ENCODE measurements around the gene ZNF639.
A peak's percentile ranks its signal among the peaks of the same experiment; 100 is the strongest.

Gene ZNF639

DNA sequence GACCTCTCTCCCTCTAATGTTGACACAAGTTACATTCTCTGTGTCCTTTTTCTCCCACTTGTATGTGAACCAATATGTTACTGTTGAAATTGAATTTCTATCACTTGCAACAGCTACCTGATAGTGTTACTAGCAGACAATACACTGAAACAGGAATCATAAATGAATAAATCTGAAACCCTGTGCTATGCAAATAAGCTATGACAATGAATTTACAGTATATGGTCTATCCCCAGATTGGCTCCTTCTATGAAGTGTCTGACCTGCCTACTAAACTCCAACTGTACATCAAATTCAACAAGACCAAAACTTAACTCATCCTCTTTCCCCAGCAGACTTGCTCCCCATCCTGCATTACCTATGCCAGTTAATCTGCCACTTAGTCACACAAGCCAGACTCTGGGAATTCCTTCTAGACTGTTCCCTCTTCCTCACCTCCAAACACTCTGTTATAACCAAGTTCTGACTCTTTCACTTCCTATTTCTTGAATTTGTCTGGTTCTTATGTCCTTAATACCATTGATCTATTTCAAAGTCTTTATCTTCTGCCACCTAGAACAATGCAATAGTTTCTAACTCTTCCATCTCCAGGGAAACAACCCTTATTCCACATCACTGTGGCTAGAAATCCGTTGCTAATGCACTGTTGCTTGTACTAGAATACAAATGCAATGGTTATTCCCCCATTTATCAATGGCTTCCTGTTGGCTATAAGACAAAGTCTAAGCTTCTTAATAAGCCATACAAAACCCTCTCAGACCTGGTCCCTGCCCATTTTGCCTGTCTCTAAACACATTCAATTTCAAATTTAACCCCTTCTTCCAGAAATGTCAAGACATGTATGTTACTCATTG lies 13.4 kb upstream of the ZNF639 start:
- no peak for DNase-seq (ENCODE audit: low read depth in 3 of 3)

DNA sequence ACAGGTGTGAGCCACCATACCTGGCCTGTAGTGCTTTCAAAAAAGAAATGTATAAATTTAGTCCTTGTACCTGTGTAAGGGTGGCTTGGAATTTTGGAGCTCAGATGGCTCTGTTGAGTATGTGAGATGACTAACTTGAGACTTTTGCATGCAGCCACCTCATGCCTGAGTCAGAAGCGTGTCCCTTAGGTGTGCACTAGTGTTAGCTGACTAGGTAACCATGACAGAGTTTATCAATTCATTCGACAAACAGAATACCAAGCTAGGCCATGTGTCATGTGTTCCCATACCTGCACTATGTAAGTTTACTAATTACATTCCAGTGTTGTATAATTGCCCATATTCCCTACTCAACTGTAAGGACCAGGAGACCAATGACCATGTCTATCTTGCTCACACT lies 4.0 kb upstream of the ZNF639 start:
- no peak for DNase-seq (ENCODE audit: low read depth in 3 of 3)

DNA sequence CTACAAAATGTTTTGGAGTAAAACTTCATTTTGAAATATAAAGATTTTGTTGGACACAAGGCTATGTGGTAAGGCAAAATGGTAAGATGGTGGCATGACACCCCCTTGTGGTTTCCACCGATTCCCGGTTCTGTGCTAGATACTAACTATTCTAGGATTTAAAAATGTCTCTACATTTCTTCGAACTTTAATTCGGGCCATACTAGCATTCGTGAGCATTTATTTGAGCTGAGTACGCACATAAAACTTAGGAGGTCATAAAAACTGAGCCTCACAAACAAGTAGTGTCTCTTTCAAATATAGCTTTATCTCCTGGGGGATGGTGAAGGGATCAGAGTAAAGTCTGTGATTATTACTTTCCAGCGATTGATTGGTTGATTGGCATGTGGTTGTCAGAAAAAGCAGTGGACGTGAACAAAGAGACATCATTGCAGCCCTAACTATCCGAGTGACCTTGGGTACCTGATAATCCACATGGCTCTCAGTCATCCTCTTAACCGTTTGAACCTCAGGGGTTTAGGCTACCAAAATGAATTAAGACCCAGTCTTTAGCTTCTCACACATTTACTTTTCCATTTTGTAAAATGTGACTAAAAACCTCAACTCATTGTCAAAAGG lies 1.1 kb upstream of the ZNF639 start:
- peak in 1 of 3 experiments; percentile 13 for DNase-seq (ENCODE audit: low read depth in 3 of 3)

- DNase-seq (ENCODE audit: low read depth in 3 of 3) = peak; percentile 27 to 61 (median 28)
Observed at GRCh38 chr3:179323197-179324110, 623 bp downstream of the ZNF639 start.

- DNase-seq (ENCODE audit: low read depth in 3 of 3) = no peak
Observed at GRCh38 chr3:179324270-179324754, 1.5 kb downstream of the ZNF639 start.

GRCh38 chr3:179330438-179330837 lies 7.6 kb downstream of the ZNF639 start:
- no peak for DNase-seq (ENCODE audit: low read depth in 3 of 3)

DNA sequence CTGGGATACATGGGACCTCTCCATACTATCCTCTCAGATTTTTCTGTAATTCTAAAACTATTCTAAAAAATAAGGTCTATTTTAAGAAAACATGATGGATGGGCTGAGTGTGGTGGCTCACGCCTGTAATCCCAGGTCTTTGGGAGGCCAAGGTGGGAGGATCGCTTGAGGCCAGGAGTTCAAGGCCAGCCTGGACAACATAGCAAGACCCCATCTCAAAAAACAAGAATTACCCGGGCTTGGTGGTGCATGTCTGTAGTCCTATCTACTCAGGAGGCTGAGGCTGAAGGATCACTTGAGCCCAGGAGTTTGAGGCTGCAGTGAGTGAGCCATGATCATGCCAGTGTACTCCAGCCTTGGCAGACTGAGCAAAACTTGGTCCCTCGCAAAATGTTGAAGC lies 9.4 kb downstream of the ZNF639 start:
- no peak for DNase-seq (ENCODE audit: low read depth in 3 of 3)

DNA sequence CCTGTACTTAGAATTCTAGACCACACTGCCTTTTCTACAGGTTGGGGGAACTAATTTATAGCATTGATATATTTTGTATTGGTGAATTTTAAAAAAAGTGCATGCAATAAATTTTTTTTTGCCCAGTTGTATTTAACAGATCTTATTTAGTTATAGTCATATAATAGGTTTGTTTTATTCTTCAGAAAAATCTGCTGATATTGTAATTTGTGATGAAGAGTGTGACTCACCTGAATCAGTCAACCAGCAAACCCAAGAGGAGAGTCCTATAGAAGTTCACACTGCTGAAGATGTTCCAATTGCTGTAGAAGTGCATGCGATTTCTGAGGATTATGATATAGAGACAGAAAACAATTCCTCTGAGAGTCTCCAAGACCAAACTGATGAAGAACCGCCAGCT lies 10.3 kb downstream of the ZNF639 start:
- DNase-seq (ENCODE audit: low read depth in 3 of 3) = no peak

DNA sequence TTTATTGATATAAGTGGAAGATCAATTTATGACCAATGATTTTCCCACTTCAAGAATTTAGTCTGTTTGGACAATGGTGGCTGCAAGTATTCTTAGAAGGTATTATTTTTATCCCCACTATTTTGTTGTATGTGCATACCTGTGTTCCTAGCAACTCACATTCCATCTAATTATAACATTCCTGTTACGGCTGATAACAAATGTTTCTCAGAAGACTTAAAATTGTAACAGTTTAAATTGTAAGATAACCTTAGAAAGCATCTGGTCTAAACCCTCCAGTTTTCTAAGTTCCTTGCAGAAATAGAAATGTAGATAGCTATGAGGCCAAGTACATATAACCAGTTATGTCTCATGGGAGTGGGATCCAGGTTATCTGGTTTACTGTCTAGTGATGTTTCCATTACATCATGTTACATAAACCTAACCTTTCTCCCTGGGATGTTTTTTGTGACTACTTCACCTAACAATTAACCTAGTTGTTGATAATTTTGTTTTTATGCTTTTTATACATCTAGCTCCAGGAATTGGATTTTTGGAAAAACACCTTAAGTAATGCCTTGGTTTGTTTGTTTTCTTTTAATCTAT lies 13.6 kb downstream of the ZNF639 start:
- DNase-seq (ENCODE audit: low read depth in 3 of 3) = no peak

DNA sequence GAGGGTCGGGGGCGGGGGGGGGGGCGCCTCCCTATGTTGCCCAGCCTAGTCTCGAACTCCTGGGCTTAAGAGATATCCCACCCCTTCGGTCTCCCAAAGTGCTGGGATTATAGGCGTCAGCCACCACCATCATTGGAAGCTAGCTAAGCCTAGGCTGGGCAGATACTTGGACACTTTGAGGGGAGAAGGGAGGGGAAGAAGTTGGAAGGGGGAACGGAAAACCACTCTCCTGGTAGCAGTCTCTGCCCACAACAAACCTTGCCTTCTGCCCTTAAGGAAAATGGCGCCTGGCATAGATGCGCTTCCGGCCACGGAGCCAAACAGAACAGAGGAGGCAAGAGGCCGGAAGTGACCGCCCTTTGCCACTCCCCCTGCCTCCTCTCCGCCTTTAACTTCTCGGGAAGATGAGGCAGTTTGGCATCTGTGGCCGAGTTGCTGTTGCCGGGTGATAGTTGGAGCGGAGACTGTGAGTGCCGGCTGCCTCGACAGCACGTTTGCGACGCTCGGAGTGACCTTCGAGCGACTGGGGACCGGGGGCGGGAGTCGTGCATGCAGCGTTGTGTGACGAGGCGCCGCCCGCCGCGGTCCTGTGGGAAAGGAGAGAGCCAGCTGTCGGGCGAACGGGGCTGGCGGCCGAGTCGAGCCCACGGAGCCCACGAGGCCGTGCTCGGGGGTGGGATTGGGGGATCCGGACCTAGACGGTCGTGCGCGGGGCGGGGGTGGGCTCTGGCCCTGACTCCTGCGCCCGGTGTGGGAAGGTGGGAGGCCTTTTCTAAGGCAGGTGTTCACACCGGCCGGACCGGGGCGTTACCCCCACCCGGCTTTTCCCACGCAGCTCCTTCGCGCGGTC lies 24.7 kb downstream of the ZNF639 start, which contains the start of gene MFN1:
TSS of gene MFN1 (plus strand) at position 365 of the 850 bp plus-strand sequence. CDS start 1,143 bp downstream, outside the sequence.
- DNase-seq (ENCODE audit: low read depth in 3 of 3) = peak; percentile 80 to 89 (median 81)

- DNase-seq (ENCODE audit: low read depth in 3 of 3) = no peak
Observed at GRCh38 chr3:179348325-179349013, 25.6 kb downstream of the ZNF639 start.

- no peak for DNase-seq (ENCODE audit: low read depth in 3 of 3)
Observed at GRCh38 chr3:179355996-179356395, 33.2 kb downstream of the ZNF639 start.

DNA sequence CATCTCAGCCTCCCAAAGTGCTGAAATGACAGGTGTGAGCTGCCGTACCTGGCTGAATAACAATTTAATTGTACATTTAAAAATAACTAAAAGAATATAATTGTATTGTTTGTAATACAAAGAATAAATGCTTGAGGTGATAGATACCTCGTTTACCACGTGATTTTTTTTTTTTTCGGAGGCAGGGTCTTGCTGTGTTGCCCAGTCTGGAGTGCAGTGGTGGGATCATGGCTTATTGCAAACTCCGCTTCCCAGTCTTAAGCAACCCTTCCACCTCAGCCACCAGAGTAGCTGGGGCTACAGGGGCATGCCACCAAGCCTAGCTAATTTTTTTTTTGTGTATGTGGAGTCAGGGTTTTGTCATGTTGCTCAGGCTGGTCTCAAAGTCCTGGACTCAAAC lies 40.5 kb downstream of the ZNF639 start:
- no peak for DNase-seq (ENCODE audit: low read depth in 3 of 3)

- no peak for DNase-seq (ENCODE audit: low read depth in 3 of 3)
Observed at GRCh38 chr3:179369621-179370020, 46.8 kb downstream of the ZNF639 start.

DNA sequence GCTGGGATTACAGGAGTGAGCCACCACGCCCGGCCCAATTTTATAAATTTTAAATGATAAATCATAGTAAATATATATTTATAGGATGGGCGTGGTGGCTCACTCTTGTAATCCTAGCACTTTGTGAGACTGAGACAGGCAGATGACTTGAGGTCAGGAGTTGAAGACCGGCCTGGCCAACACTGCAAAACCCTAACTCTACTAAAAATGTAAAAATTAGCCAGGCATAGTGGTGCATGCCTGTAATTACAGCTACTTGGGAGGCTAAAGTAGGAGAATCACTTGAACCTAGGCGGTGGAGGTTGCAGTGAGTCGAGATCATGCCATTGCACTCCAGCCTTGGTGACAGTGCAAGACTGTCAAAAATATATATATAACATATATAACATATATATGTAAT lies 51.1 kb downstream of the ZNF639 start:
- no peak for DNase-seq (ENCODE audit: low read depth in 3 of 3)

DNA sequence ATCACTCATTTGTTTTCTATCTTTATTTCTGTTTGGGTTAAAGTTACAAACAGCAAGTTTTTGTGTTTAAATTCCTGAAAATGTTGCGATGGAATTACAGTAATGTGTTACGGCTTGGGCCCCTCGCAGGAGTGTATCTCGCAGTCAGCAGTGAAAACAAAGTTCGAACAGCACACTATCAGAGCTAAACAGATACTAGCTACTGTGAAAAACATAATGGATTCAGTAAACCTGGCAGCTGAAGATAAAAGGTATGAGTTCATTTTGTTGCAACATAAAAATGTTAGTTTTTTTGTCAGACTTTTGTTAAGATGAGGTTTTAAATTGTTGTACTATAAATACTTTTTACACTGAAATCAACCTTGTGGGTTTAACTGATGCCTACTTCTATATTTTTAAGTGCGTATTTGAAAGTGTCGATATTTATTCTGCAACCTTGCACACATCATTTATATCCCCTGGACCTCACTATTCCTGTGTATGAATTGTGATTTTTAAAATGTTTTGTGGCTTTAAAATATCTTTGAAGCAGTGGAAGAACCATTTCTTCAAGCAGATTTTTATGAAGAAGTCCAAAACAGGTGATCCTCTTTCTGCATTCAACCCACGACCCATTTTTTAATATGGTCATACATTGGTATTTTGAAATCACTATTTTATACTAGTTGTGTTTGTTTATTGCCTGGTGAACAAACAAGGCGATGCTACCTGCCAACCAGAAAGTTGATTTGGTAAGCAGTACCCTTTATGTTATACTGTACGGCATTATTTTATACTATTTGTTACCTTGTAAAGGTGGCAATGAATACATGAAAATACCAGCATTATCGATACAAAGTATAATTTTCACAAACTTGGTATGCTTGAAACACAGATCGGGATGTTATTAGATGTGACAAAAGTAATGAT lies 52.5 kb downstream of the ZNF639 start:
- DNase-seq (ENCODE audit: low read depth in 3 of 3) = no peak

DNA sequence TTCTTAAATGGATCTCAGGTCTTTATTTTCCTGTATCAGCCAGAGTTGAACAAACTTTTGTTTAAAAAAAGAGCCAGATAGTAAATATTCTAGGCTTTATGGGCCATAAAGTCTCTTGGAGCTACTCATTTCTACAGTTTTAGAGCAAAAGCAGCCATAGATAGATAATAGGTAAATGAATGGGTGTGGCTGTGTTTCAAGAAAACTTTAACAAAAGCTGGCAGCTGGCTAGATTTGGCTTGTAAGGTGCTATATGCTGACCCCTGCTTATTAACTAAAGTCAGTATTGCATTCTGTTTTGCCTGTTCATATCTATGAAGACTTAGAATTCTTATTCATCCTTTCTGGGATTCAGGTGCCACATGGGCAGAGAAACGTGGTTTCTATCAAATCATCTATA lies 53.6 kb downstream of the ZNF639 start:
- DNase-seq (ENCODE audit: low read depth in 3 of 3) = no peak

Data from stimulated activated CD4-positive, alpha-beta T cell treated with anti-CD3 and anti-CD28 coated beads, TNF-alpha, amount 100 ng/mL, for 24 hours (primary cell).